ENCODE results near the gene C20orf204. TPM values are rescaled to one million over a fixed set of nuclear protein-coding genes. Genes with fewer than 3 reads are reported as not detected.

The C20orf204 gene
- total RNA-seq, 1 donor from 2014 or later: 0.82 TPM

- DNase-seq: no peak
Observed at GRCh38 chr20:64042054-64042781, 6.2 kb downstream of the C20orf204 start.

- DNase-seq: no peak
Observed at GRCh38 chr20:64043768-64044167, 7.8 kb downstream of the C20orf204 start.

DNA sequence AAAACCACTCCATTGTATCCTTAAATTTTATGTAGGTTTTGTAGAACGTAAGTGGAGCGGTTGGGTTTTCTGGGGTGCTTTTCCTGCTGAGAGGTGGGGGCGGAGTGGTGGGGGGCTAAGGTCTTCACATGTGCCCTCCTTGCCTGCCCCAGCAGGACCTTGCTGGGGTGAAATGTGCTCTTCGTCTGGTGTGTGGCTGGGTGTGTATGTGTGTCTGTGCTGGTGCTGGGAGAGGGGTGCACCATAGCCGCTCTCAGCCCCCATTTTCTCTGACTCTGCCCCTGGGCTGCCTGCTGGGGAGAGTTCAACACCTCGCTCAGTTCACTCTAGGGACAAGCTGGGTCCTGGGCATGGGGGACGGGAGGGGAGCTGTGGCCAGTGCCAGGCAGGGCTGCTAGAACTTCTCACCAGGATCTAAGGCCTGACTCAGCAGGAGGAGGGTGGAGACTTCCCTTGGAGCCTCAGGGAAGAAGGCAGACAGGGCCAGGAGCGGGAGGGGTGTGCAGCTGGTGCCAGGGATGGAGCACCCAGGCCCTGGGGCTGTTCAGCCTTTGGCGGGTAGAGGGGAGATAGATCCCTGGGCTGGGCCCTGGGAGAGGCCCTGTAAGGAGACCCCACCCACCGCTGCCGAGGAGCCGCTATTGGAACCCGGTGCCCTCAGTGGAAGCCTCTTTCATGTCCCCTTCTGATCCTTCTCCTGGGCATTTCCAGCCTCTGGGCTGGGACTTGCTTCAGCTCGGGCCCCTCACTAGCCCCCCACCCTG, 8.7 kb downstream of the C20orf204 start:
- DNase-seq: no peak

DNA sequence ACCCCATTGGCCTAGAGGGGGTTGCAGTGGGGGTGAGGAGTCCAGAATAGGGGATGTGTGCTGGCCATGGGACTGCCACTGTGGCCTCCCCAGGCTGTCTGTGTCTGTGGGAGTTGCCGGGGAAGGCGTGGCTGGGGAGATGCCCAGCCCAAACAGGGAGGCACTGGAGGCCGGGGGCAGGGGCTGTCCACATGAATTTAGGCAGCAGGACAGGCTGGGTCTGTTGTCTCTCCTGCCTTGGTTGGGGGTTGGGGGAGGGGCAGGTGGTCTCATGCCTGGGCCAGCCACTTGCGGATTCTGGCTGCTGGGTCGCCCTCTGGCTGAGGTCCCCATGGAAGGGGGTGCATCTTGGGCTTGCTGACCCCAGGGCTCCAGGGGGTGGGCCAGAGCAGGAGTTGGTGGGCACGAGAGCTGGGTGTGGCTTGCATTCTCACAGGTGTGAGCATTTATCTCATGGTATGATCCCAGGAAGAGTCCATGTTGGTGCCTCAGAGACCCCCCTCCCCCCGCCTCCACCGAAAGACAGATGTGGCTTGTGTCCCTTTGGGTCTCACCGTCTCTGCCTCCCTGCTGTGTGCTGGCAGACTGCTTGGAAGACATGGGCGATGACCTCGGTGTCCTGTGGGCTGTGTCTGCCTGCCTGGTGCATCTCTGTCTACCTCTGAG, 9.5 kb downstream of the C20orf204 start:
- no peak for DNase-seq

- no peak for DNase-seq
Observed at GRCh38 chr20:64047046-64047389, 11.0 kb downstream of the C20orf204 start.

DNA sequence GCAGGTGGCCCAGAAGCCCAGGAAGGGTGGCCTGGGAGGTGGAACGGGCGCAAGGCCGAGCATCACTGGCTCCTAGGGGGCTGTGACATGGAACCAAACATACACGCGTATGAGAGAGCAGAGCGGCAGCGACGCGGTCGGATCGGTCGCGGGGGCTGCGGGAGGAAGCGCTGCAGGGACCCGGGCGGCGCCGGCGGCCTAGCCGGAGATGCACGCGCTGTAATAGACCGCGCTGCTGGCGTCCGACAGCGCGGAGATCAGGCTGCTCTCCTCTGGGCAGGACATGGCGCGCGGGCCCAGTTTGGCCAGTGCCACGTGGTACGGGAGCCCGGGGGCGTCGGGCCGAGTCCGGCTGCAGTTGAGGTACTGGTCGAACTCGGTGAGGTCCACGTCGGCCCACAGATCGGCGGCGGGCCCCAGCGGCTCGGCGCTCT, 12.0 kb downstream of the C20orf204 start:
- no peak for DNase-seq

DNA sequence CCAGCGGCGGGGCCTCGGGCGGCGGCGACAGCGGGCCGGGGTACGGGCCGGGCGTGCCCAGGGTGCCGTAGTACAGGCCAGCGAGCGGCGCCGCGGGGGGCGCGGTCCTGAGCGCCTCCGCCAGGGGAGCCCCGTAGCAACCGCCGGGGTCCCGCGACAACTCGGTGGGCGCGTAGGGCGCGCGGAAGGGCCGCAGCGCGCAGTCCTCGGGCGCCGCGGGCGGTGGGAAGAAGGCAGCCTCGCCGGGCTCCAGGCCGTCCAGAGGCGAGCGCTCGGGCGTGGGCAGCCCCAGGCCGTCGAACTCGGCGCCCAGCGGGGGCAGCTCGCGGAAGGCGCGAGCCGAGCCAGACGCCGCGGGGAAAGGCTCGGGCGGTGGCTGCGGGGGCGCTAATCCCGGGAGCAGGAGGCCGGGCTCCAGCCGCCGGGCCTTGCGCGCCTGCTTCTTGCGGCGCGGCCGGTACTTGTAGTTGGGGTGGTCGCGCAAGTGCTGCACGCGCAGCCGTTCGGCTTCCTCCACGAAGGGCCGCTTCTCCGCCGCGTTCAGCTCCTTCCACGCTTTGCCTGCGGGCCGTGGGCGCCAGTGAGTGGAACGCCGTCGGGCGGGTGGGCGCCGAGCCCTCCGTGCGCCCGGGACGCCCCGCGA, 12.5 kb downstream of the C20orf204 start:
- no peak for DNase-seq

GRCh38 chr20:64049060-64049877, 13.3 kb downstream of the C20orf204 start, which contains the start of gene SOX18:
Gene SOX18 (minus strand): TSS chr20:64049639. CDS start chr20:64049516, 123 bp downstream.
- DNase-seq: no peak

- no peak for DNase-seq
Observed at GRCh38 chr20:64049878-64050260, 13.9 kb downstream of the C20orf204 start.

DNA sequence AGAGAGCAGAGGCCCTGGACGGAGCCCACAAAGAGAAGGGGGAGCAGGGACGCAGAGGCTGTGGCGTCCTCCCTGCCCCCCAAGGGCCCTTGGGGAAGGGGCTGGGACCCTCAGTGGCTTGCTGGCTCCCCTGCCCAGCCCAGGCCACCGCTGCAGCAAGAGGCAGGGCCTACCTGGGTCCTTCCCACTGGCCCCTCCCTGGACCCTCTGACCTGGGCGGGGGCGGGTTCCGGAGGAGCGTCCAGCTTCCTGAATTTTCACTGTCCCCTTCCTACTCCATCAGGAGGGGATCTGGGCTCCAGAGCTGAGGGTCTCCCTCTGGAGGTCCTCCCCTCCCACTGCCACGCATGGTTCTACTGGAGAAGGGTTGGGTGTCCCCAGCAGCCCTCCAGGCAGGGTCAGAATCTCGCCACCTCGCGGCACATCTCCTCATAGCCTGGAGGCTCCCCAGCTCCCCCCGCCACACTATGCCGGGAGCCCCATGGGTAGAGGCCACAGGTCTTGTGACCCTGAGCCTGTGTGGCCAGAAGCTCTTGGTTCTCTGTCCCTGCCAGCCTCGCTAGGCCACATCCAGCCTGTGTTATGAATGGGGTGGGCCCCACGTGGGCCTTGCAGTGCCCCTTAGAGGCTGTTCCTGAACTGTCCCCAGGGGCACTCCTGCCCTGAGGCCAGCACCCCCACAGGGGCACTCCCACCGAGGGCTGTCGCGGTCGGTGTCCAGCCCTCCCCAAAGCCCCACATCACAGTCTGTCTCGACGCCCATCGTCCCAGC, 14.5 kb downstream of the C20orf204 start:
- DNase-seq: no peak

- no peak for DNase-seq
Observed at GRCh38 chr20:64051033-64051452, 15.1 kb downstream of the C20orf204 start.

- DNase-seq: no peak
Observed at GRCh38 chr20:64051561-64052325, 15.8 kb downstream of the C20orf204 start.

DNA sequence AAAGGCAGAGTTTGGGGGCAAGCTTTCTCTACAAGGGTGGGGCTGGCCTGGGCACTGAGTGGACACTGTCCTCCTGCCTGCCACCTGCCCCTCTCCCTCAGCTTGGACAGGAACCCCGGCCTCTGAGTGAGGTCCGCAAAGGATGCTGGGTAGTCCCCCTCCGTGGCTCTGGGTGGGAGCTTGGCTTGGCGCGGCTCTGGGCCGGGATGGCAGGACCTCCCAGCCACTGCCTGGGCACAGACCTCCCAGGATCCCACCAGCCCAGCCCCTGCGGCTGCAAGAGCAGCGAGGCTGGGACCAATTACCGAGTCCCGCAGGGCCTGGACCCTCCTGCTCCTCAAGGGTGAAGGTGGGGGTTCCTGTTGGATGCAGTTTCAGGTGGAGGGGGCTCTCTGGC, 16.3 kb downstream of the C20orf204 start:
- DNase-seq: no peak

- DNase-seq: no peak
Observed at GRCh38 chr20:64052987-64053840, 17.2 kb downstream of the C20orf204 start.

DNA sequence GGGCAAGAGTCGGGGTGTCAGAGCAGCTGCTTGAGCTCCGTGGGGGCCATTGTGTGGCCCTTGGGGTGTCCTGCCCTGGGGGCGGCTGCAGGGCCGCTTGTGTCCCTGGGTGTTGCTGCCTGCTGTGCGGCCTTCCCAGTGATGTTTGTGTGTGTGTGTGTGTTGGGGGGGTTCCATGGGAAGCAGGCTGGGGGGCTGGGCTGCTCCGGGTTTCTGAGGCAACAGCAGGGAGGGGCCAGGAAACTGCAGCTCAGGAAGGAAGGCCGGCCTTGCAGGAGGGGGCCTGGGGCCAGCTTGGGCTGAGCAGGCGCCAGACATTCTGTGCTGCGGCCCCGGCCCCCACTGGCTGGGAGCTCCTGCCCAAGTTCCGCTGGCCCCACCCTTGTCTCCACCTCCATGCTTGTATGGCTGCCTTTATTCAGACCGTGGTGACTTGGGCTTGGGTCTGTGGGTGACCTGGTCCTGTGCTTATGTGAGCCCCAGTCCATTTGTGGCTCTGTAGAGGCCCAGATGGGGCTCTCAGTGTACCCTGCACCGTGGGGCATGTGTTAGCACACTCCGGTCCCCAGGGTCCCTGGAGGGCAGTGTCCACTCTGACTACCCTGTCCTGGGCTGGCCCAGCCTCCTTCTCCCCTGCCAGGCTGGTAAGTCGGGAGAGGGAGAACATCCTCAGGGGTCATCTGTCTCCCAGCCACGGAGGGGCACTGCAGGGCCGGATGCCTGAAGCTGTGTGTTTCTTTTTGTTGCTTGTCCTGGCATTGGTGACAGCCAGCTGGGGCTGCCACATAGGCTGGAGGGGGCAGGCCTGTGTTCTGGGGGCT, 18.1 kb downstream of the C20orf204 start:
- peak; percentile 74 for DNase-seq

- DNase-seq: no peak
Observed at GRCh38 chr20:64055396-64055892, 19.5 kb downstream of the C20orf204 start.

DNA sequence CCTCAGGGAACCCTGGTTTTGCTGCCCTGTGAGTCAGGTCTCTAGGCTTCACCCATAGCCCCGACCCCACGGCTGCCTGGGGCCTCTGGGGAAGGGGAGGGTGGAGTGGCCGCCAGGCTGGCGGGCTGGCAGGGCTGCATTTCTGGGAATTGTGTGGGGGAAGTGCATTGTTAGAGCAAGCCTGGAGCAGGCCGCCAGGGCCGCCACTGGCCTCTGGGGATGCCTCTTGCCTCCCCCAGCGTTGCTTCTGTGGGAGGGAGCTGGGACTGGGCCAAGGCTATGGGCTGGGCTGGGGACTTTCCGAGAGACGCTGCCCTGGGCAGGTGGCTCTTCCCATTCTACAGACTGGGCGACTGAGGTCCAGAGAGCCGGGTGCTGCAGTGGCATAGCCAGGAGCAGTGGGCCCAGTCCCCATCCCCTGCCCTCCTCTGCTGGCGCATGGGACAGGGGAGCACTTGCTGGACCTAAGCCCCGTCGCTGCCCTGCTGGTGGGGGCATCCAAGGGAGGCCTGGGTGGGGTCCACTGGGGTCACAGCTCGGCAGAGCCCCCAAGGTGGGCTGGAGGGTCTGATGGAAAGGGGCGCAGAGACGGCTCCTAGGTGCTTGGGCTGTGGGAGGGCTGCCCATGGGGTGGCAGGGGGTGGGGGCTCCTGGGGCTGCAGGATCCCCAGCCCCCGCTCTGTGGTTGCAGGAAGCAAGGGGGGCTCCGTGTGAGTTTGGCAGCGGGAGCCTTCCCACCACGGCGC, 20.1 kb downstream of the C20orf204 start:
- DNase-seq: no peak

- no peak for DNase-seq
Observed at GRCh38 chr20:64056639-64056888, 20.6 kb downstream of the C20orf204 start.

Data from tongue (tissue), 2 donors.